GM23338 (cell line): Measurements from ENCODE around the gene TMEM187. TPM values are rescaled to one million over a fixed set of nuclear protein-coding genes. Genes with fewer than 3 reads are reported as not detected.
A peak's percentile ranks its signal among the peaks of the same experiment; 100 is the strongest.

Experiments used
- ATAC-seq: fragments of 200-7000 bp; cut with Tn5 transposase; 3 replicates; pipeline ENCODE4 v1.9.1; 2020
- DNase-seq: peaks from one replicate; pipeline ENCODE4 v3.0.0-alpha.2; 2015; ENCODE audit warnings: low spot score
- H2AFZ ChIP-seq: fragments of 200-600 bp; sonication (generic); 2 replicates; pipeline ENCODE4 v1.8.0; 2016; ENCODE audit warnings: antibody characterized with exemption, mild to moderate bottlenecking, moderate library complexity
- H3F3A ChIP-seq: fragments of 200-600 bp; sonication (generic); replicated peaks from 2 replicates; pipeline ENCODE4 v1.8.0; 2017; ENCODE audit warnings: antibody characterized with exemption, mixed run types, low read depth
- H3K27ac ChIP-seq: fragments of 200-600 bp; sonication (generic); 2 replicates; pipeline ENCODE4 v1.6.1; 2016; ENCODE audit warnings: low read depth
- H3K27me3 ChIP-seq: fragments of 200-600 bp; sonication (generic); 2 replicates; pipeline ENCODE4 v1.8.0; 2016; ENCODE audit warnings: mild to moderate bottlenecking, mixed run types, moderate library complexity; ENCODE audit not compliant: insufficient read depth
- H3K36me3 ChIP-seq: fragments of 200-600 bp; sonication (generic); 2 replicates; pipeline ENCODE4 v1.8.0; 2016; ENCODE audit warnings: mild to moderate bottlenecking; ENCODE audit not compliant: insufficient read depth
- H3K4me1 ChIP-seq: fragments of 200-600 bp; sonication (generic); 2 replicates; pipeline ENCODE4 v1.8.0; 2016; ENCODE audit warnings: mild to moderate bottlenecking, moderate library complexity; ENCODE audit not compliant: insufficient read depth
- H3K4me2 ChIP-seq: fragments of 200-600 bp; sonication (generic); 2 replicates; pipeline ENCODE4 v1.7.1; 2017; ENCODE audit warnings: mixed run types
- H3K4me3 ChIP-seq: fragments of 200-600 bp; sonication (generic); 2 replicates; pipeline ENCODE4 v1.6.1; 2016; ENCODE audit warnings: mixed run types
- H3K79me2 ChIP-seq: fragments of 200-600 bp; sonication (generic); replicated peaks from 2 replicates; pipeline ENCODE4 v1.8.0; 2017; ENCODE audit warnings: mild to moderate bottlenecking; ENCODE audit not compliant: insufficient read depth
- H3K9me2 ChIP-seq: fragments of 200-600 bp; sonication (generic); 2 replicates; pipeline ENCODE4 v1.8.0; 2017; ENCODE audit not compliant: insufficient read depth
- H4K20me1 ChIP-seq: fragments of 200-600 bp; sonication (generic); replicated peaks from 2 replicates; pipeline ENCODE4 v1.8.0; 2017; ENCODE audit warnings: mild to moderate bottlenecking; ENCODE audit not compliant: insufficient read depth
- H3K27ac Mint-ChIP-seq: 2 replicates; pipeline ENCODE4 v1.8.0; 2020; ENCODE audit warnings: inconsistent platforms, mild to moderate bottlenecking, moderate library complexity, mixed read lengths
- H3K27me3 Mint-ChIP-seq: 3 replicates; pipeline ENCODE4 v1.8.0; 2022; ENCODE audit warnings: low read depth, mild to moderate bottlenecking, moderate library complexity, mixed read lengths, inconsistent platforms; ENCODE audit not compliant: insufficient read depth, poor library complexity
- H3K36me3 Mint-ChIP-seq: 3 replicates; pipeline ENCODE4 v1.8.0; 2021; ENCODE audit warnings: low read depth, mild to moderate bottlenecking, inconsistent platforms, moderate library complexity, mixed read lengths
- H3K4me1 Mint-ChIP-seq: 3 replicates; pipeline ENCODE4 v1.8.0; 2020; ENCODE audit warnings: mild to moderate bottlenecking, inconsistent platforms, mixed read lengths
- H3K4me3 Mint-ChIP-seq: 3 replicates; pipeline ENCODE4 v1.8.0; 2021; ENCODE audit warnings: moderate library complexity, mild to moderate bottlenecking, inconsistent platforms, mixed read lengths
- H3K9me3 Mint-ChIP-seq: 3 replicates; pipeline ENCODE4 v1.8.0; 2020; ENCODE audit warnings: moderate library complexity, mild to moderate bottlenecking, inconsistent platforms, mixed read lengths
- CREB1 ChIP-seq: fragments of 250-450 bp; sonication (Bioruptor Pico); IDR thresholded peaks from 2 replicates; pipeline ENCODE4 v1.5.0; 2020; ENCODE audit warnings: low read depth, mild to moderate bottlenecking, moderate library complexity
- EZH2 ChIP-seq: fragments of 200-600 bp; sonication (generic); IDR thresholded peaks from one replicate; pipeline ENCODE4 v1.8.0; 2017; ENCODE audit warnings: antibody characterized with exemption, mild to moderate bottlenecking, low read depth; ENCODE audit not compliant: unreplicated experiment
- EZH2phosphoT487 ChIP-seq: fragments of 200-600 bp; sonication (generic); IDR thresholded peaks from one replicate; pipeline ENCODE4 v1.8.1; 2018; ENCODE audit warnings: antibody characterized with exemption; ENCODE audit not compliant: unreplicated experiment
- POLR2AphosphoS5 ChIP-seq: IDR thresholded peaks from 2 replicates; pipeline ENCODE4 v1.6.1; 2016; ENCODE audit warnings: antibody characterized with exemption, low read depth
- STAT1 ChIP-seq: IDR thresholded peaks from one replicate; pipeline ENCODE4 v1.6.1; 2016; ENCODE audit warnings: antibody characterized with exemption; ENCODE audit not compliant: unreplicated experiment
- ZNF114 ChIP-seq: fragments of 250-450 bp; sonication (Bioruptor Pico); IDR thresholded peaks from 2 replicates; pipeline ENCODE4 v1.5.0; 2020; ENCODE audit warnings: mild to moderate bottlenecking, moderate library complexity
- ZNF331 ChIP-seq: fragments of 250-450 bp; sonication (Bioruptor Pico); IDR thresholded peaks from 2 replicates; pipeline ENCODE4 v1.5.0; 2020; ENCODE audit warnings: low read depth, mild to moderate bottlenecking, moderate library complexity
- polyA plus RNA-seq: library from polyadenylated mRNA; unstranded; fragments of >200 nt; fragmentation: Nextera tagmentation; extraction: Ambion mirVana; gene quantifications from 2 replicates; pipeline ENCODE4 v1.2.1, GENCODE V29; 2016
- total RNA-seq: library from RNA; depleted of rRNA; stranded (reverse); fragments of >200 nt; shearing (Covaris generic); gene quantifications from 2 replicates; pipeline ENCODE4 v1.2.3, GENCODE V29; 2014
- TF ChIP-seq, protein P1 (sequence below): IDR thresholded peaks from one replicate; pipeline ENCODE4 v1.6.1; 2018; ENCODE audit warnings: antibody characterized with exemption; ENCODE audit not compliant: unreplicated experiment
- TF ChIP-seq, protein P2 (sequence below), 2 experiments: fragments of 200-600 bp in 1 of 2; sonication (generic) in 1 of 2; conservative IDR thresholded peaks; 2 replicates each; pipeline versions ENCODE4 v1.5.1 to v1.6.1; 2016 to 2017; ENCODE audit warnings: antibody characterized with exemption in 2 of 2, low read depth in 2 of 2, mild to moderate bottlenecking in 2 of 2, moderate library complexity in 1 of 2
- TF ChIP-seq, protein P3 (sequence below): fragments of 250-450 bp; sonication (Bioruptor Pico); IDR thresholded peaks from 2 replicates; pipeline ENCODE4 v1.5.0; 2020; ENCODE audit warnings: mild to moderate bottlenecking, moderate library complexity

The TMEM187 gene
- total and polyA plus RNA-seq, 2 experiments from 2014 or later: 2.5 to 4.4 TPM

DNA sequence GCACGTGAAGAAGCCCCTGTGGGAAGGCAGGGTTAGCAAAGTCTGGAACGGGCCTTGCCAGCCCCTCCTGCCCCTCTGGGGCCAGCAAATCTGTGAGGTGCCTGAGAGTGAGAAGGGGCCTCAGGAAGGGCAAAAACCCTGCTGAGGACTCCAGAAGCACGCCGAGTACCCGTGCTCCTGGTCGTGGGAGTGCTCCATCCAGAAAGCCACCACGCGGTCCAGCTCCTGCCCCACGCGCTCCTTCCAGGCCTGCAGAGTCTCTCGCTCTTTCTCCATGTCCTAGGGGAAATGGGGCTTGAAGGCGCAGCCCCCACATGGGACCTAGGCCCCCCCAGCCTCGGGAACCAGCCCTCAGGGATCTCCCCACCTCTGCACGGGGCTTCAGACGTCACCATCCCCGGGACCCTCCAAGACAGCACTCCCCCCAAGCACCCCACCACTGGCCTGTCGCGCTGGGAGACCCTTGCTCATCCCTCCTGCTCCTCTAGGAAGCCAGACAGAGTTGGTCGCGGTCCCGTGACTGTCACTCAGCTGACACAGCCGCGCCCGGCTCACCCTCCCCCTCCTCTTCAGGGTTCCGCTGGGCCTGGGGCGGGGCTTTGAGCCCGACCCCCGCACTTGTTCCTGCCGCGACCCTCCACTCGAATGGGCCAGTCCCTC is 28.3 kb upstream of the TMEM187 start, which contains the start of gene RENBP:
Gene RENBP, minus strand, starts transcription at position 504 of the 660 bp plus-strand sequence. Its CDS starts 33 bp downstream, at position 471.
- H3K36me3 Mint-ChIP-seq: peaks cover 10% of the 10 kb centered on the region
- Histone ChIP-seq H3K79me2 (no peaks in the 10 kb centered on the region), H3K9me2 (no peaks in the 10 kb centered on the region), H3K4me2 (peak within 1 kb of the TSS; percentile 71), H3F3A (no peaks in the 10 kb centered on the region), H3K4me1 (peaks cover 4% of the 10 kb centered on the region; the same call in 1 of the 2 replicates), H3K36me3 (no peaks in the 10 kb centered on the region), H3K4me3 (peak within 1 kb of the TSS; percentile 41; the same call in 1 of the 2 replicates), H3K27ac (no peak within 1 kb of the TSS), H4K20me1 (no peaks in the 10 kb centered on the region), H2AFZ (no peak within 1 kb of the TSS), H3K27me3 (no peaks in the 10 kb centered on the region)
- no peak within 1 kb of the TSS for H3K27ac Mint-ChIP-seq
- peaks cover 5% of the 10 kb centered on the region for H3K27me3 Mint-ChIP-seq
- TF ChIP-seq, protein P1, sequence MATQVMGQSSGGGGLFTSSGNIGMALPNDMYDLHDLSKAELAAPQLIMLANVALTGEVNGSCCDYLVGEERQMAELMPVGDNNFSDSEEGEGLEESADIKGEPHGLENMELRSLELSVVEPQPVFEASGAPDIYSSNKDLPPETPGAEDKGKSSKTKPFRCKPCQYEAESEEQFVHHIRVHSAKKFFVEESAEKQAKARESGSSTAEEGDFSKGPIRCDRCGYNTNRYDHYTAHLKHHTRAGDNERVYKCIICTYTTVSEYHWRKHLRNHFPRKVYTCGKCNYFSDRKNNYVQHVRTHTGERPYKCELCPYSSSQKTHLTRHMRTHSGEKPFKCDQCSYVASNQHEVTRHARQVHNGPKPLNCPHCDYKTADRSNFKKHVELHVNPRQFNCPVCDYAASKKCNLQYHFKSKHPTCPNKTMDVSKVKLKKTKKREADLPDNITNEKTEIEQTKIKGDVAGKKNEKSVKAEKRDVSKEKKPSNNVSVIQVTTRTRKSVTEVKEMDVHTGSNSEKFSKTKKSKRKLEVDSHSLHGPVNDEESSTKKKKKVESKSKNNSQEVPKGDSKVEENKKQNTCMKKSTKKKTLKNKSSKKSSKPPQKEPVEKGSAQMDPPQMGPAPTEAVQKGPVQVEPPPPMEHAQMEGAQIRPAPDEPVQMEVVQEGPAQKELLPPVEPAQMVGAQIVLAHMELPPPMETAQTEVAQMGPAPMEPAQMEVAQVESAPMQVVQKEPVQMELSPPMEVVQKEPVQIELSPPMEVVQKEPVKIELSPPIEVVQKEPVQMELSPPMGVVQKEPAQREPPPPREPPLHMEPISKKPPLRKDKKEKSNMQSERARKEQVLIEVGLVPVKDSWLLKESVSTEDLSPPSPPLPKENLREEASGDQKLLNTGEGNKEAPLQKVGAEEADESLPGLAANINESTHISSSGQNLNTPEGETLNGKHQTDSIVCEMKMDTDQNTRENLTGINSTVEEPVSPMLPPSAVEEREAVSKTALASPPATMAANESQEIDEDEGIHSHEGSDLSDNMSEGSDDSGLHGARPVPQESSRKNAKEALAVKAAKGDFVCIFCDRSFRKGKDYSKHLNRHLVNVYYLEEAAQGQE: no peak
- 0 out of 2 replicates have a peak, but pooled peaks have one; percentile 3 for TF ChIP-seq CREB1 (CRISPR knock-in tag)
- ATAC-seq (peak; percentile 8), DNase-seq (peak; percentile 70)
- peak within 1 kb of the TSS; percentile 62 for H3K4me3 Mint-ChIP-seq
- no peaks in the 10 kb centered on the region for H3K9me3 Mint-ChIP-seq
- H3K4me1 Mint-ChIP-seq: peaks cover 32% of the 10 kb centered on the region

DNA sequence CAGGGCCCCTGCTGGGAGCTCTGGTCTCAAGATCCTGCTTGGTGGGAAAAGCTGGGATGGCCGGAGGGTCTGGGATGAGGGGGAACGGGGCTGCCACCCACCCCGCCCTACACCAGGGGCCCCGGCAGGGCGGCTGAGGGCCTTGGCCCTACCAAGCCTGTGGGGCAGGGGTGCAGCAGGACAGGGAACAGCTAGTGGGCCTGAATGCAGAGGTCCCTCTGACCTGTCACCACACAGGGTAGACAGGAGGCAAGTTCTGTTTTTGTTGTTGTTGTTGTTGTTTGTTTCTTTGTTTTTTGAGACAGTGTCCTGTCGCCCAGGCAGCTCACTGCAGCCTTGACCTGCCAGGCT is 27.8 kb upstream of the TMEM187 start:
- no peaks in the 10 kb centered on the region for H3K79me2 ChIP-seq
- peaks cover 4% of the 10 kb centered on the region; the same call in 1 of the 2 replicates for H3K4me1 ChIP-seq
- H3K27ac ChIP-seq: no peak overlapping the region
- Mint-ChIP-seq H3K4me1 (peaks cover 30% of the 10 kb centered on the region), H3K27ac (no peak overlapping the region), H3K9me3 (no peaks in the 10 kb centered on the region), H3K36me3 (peaks cover 15% of the 10 kb centered on the region), H3K27me3 (peaks cover 5% of the 10 kb centered on the region), H3K4me3 (no peak overlapping the region)
- H3K27me3 ChIP-seq: no peaks in the 10 kb centered on the region
- ATAC-seq (peak; percentile 1), DNase-seq (no peak)
- no peaks in the 10 kb centered on the region for H3K36me3 ChIP-seq
- 0 out of 2 replicates have a peak overlapping the region, but pooled peaks have one; percentile 41 for H3K4me3 ChIP-seq
- no peak overlapping the region for H3K4me2 ChIP-seq
- H3K9me2 ChIP-seq: no peaks in the 10 kb centered on the region
- no peak overlapping the region for H2AFZ ChIP-seq
- no peaks in the 10 kb centered on the region for H4K20me1 ChIP-seq
- H3F3A ChIP-seq: no peaks in the 10 kb centered on the region
- no peak for TF ChIP-seq EZH2
- TF ChIP-seq, protein P2, sequence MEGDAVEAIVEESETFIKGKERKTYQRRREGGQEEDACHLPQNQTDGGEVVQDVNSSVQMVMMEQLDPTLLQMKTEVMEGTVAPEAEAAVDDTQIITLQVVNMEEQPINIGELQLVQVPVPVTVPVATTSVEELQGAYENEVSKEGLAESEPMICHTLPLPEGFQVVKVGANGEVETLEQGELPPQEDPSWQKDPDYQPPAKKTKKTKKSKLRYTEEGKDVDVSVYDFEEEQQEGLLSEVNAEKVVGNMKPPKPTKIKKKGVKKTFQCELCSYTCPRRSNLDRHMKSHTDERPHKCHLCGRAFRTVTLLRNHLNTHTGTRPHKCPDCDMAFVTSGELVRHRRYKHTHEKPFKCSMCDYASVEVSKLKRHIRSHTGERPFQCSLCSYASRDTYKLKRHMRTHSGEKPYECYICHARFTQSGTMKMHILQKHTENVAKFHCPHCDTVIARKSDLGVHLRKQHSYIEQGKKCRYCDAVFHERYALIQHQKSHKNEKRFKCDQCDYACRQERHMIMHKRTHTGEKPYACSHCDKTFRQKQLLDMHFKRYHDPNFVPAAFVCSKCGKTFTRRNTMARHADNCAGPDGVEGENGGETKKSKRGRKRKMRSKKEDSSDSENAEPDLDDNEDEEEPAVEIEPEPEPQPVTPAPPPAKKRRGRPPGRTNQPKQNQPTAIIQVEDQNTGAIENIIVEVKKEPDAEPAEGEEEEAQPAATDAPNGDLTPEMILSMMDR (conservative IDR thresholded peaks at IDR 0.05; ENCODE audit: low read depth in 2 of 2): no peak
- TF ChIP-seq, protein P3, sequence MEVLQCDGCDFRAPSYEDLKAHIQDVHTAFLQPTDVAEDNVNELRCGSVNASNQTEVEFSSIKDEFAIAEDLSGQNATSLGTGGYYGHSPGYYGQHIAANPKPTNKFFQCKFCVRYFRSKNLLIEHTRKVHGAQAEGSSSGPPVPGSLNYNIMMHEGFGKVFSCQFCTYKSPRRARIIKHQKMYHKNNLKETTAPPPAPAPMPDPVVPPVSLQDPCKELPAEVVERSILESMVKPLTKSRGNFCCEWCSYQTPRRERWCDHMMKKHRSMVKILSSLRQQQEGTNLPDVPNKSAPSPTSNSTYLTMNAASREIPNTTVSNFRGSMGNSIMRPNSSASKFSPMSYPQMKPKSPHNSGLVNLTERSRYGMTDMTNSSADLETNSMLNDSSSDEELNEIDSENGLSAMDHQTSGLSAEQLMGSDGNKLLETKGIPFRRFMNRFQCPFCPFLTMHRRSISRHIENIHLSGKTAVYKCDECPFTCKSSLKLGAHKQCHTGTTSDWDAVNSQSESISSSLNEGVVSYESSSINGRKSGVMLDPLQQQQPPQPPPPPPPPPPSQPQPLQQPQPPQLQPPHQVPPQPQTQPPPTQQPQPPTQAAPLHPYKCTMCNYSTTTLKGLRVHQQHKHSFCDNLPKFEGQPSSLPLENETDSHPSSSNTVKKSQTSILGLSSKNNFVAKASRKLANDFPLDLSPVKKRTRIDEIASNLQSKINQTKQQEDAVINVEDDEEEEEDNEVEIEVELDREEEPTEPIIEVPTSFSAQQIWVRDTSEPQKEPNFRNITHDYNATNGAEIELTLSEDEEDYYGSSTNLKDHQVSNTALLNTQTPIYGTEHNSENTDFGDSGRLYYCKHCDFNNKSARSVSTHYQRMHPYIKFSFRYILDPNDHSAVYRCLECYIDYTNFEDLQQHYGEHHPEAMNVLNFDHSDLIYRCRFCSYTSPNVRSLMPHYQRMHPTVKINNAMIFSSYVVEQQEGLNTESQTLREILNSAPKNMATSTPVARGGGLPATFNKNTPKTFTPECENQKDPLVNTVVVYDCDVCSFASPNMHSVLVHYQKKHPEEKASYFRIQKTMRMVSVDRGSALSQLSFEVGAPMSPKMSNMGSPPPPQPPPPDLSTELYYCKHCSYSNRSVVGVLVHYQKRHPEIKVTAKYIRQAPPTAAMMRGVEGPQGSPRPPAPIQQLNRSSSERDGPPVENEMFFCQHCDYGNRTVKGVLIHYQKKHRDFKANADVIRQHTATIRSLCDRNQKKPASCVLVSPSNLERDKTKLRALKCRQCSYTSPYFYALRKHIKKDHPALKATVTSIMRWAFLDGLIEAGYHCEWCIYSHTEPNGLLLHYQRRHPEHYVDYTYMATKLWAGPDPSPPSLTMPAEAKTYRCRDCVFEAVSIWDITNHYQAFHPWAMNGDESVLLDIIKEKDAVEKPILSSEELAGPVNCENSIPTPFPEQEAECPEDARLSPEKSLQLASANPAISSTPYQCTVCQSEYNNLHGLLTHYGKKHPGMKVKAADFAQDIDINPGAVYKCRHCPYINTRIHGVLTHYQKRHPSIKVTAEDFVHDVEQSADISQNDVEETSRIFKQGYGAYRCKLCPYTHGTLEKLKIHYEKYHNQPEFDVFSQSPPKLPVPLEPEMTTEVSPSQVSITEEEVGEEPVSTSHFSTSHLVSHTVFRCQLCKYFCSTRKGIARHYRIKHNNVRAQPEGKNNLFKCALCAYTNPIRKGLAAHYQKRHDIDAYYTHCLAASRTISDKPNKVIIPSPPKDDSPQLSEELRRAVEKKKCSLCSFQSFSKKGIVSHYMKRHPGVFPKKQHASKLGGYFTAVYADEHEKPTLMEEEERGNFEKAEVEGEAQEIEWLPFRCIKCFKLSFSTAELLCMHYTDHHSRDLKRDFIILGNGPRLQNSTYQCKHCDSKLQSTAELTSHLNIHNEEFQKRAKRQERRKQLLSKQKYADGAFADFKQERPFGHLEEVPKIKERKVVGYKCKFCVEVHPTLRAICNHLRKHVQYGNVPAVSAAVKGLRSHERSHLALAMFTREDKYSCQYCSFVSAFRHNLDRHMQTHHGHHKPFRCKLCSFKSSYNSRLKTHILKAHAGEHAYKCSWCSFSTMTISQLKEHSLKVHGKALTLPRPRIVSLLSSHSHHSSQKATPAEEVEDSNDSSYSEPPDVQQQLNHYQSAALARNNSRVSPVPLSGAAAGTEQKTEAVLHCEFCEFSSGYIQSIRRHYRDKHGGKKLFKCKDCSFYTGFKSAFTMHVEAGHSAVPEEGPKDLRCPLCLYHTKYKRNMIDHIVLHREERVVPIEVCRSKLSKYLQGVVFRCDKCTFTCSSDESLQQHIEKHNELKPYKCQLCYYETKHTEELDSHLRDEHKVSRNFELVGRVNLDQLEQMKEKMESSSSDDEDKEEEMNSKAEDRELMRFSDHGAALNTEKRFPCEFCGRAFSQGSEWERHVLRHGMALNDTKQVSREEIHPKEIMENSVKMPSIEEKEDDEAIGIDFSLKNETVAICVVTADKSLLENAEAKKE (CRISPR knock-in tag): no peak
- TF ChIP-seq EZH2phosphoT487: no peak
- TF ChIP-seq ZNF114 (CRISPR knock-in tag): no peak
- no peak for TF ChIP-seq STAT1
- no peak for TF ChIP-seq ZNF331 (CRISPR knock-in tag)
- no peak for TF ChIP-seq POLR2AphosphoS5
